Amniotic epithelial cell (primary cell): Measurements from ENCODE around the gene SPSB4.
"Not testable (repeated sequence)": the region's sequence is repeated elsewhere in the genome, so short reads cannot be mapped to it uniquely, and the experiment has no call there.

Experiments
- DNase-seq: peaks from one replicate; pipeline ENCODE4 v3.0.0-alpha.2; 2010; ENCODE audit warnings: low read depth

SPSB4 gene

GRCh38 chr3:141116721-141117120, 65.6 kb downstream of the SPSB4 start:
- DNase-seq = no peak

- not testable (repeated sequence) for DNase-seq
Measured at GRCh38 chr3:141117982-141118381, 66.8 kb downstream of the SPSB4 start.

- DNase-seq = no peak
Measured at GRCh38 chr3:141122455-141123030, 71.4 kb downstream of the SPSB4 start.

- no peak for DNase-seq
Measured at GRCh38 chr3:141123677-141124410, 72.7 kb downstream of the SPSB4 start.

GRCh38 chr3:141124715-141125114, 73.6 kb downstream of the SPSB4 start:
- no peak for DNase-seq

- no peak for DNase-seq
Measured at GRCh38 chr3:141125351-141125750, 74.2 kb downstream of the SPSB4 start.

GRCh38 chr3:141126661-141127343, 75.7 kb downstream of the SPSB4 start:
- no peak for DNase-seq

- DNase-seq = no peak
Measured at GRCh38 chr3:141127344-141128125, 76.4 kb downstream of the SPSB4 start.

GRCh38 chr3:141128126-141128777, 77.1 kb downstream of the SPSB4 start:
- DNase-seq = no peak

- DNase-seq = no peak
Measured at GRCh38 chr3:141129049-141129448, 77.9 kb downstream of the SPSB4 start.

GRCh38 chr3:141129541-141130011, 78.4 kb downstream of the SPSB4 start:
- DNase-seq = no peak

- no peak for DNase-seq
Measured at GRCh38 chr3:141143517-141143916, 92.4 kb downstream of the SPSB4 start.

- DNase-seq = no peak
Measured at GRCh38 chr3:141146979-141147470, 95.9 kb downstream of the SPSB4 start.

- no peak for DNase-seq
Measured at GRCh38 chr3:141147657-141148056, 96.5 kb downstream of the SPSB4 start.

- no peak for DNase-seq
Measured at GRCh38 chr3:141148169-141148568, 97.0 kb downstream of the SPSB4 start.

- no peak for DNase-seq
Measured at GRCh38 chr3:141148770-141149169, 97.6 kb downstream of the SPSB4 start.

GRCh38 chr3:141150081-141150830, 99.1 kb downstream of the SPSB4 start:
- no peak for DNase-seq

GRCh38 chr3:141150931-141151330, 99.8 kb downstream of the SPSB4 start:
- DNase-seq = no peak

- DNase-seq = peak; percentile 8
Measured at GRCh38 chr3:141151439-141151838, 100.3 kb downstream of the SPSB4 start.

GRCh38 chr3:141152130-141152529, 101.0 kb downstream of the SPSB4 start:
- DNase-seq = no peak
